Stimulated activated CD4-positive, alpha-beta T cell treated with anti-CD3 and anti-CD28 coated beads, Interleukin-2, amount 100 ng/mL, for 48 hours (primary cell): ENCODE data around the gene USP36.
"Not testable (repeated sequence)": the region's sequence is repeated elsewhere in the genome, so short reads cannot be mapped to it uniquely, and the experiment has no call there.

Experiments used
- DNase-seq, 2 donors: peaks; one replicate each; pipeline ENCODE4 v3.0.0-alpha.2; 2020

USP36 gene

GRCh38 chr17:78870621-78871020 lies 30.0 kb upstream of the USP36 start:
- DNase-seq = no peak

DNA sequence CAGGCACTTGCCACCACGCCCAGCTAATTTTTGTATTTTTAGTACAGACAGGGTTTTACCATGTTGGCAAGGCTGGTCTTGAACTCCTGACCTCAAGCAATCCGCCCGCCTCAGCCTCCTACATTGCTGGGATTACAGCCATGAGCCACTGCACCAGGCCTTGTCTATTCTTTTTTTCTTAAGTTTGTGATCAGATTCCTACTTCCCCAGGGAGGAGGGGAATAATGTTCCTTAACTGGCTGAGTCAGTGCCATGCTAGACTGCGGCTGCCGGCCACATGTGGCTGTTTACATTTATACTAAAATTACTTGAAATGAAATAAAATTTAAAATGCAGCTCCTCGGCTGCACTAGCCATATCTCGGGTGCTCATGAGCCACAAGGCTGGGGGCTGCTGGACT lies 27.8 kb upstream of the USP36 start:
- no peak for DNase-seq

DNA sequence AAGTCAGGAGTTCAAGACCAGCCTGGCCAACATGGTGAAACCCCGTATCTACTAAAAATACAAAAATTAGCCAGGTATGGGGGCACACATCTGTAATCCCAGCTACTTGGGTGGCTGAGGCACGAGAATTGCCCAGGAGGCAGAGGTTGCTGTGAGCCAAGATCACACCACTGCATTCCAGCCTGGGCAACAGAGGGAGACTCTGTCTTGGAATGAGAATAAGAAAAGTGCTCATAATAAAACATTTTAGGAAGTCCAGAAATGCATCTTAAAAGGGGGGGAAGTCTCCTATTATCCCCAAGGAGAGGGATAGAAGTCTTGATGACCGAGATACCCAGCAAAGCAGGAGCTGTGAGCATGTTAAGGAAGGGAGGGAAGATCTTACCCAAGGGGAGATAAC lies 26.4 kb upstream of the USP36 start:
- DNase-seq = not testable (repeated sequence)

DNA sequence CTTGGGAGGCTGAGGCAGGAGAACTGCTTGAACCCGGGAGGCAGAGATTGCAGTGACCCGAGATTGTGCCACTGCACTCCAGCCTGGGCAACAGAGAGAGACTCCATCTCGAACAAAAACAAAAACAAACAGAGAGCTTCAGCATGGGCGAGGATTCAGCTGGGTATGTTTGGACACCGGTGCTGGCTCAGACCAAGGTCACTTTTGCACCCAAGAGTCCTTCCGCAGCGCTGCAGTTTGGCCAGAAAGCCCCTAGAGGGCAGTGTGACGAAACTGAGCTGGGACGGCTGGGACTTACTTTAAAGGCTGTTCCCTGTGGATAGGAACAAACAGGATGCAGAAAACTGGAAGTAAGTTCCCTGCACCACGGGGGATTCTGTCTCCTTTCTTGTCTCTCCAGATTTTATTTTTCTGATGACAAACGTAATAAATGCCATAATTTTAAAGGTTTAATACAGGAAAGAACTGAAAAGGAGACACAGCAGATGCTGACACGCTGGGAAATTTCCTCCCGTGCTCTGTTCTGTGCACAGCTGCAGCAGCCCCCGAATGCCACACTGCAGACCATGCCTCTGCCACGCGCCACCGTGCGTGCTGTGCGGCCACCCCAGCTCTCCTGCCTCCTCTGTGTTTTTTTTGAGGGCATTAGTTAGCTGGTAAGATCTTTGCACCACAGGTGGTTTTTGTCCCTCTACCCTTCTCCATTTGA lies 25.2 kb upstream of the USP36 start:
- DNase-seq = peak; percentile 71 to 72

DNA sequence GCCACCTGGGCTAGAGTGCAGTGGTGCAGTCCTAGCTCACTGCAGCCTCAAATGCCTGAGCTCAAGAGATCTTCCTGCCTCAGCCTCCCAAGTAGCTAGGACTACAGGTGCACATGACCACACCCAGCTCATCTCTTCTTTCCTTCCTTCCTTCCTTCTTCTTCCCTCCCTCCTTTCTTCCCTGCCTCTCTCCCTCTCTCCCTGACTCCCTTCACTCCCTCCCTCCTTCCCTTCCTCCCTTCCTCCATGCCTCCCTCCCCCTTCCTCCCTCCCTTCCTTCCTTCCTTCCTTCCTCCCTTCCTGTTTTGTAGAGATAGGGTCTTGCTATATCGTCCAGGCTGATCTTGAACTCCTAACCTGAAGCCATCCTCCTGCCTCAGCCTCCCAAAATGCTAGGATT lies 23.5 kb upstream of the USP36 start:
- DNase-seq = no peak

- DNase-seq = no peak
These were observed 21.7 kb upstream of the USP36 start for GRCh38 chr17:78862073-78863023.

DNA sequence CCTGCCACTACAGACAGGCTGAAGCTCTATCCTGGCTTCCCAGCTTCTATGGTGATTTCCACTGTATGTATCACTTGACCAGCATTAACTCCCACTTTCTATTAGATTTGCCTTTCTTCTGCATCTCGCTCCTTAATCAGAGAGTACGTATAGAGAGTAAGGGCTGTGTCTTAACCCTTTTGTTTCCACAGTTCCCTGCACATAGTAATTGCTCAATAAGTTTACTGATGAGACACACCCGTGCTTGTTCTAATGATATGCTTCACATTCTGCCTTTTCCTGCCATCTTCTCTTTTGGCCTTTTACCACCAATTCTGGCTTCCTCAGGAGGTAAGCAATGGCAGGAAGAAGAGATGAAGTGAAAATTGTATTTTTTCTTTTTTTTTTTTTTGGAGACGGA lies 20.6 kb upstream of the USP36 start:
- no peak for DNase-seq

GRCh38 chr17:78859051-78859450 lies 18.4 kb upstream of the USP36 start:
- no peak for DNase-seq

DNA sequence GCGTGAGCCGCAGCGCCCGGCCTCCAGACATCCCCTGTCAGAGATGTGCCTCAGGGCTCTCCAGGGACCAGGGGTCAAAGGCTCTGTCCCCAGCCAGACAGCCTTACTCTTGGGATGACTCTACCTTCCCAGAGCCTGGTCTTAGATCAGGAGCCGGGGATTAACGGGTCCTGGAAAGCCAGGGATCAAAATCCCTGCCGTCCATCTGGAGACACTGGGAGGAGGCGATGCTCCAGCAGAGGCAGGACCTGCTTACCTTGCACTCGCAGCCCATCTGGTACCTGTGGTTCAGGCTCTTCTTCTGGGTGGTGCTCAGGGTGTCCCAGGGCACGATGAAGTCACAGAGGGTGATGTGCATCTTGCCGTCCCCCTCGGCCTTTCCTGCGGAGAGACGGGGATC lies 16.7 kb upstream of the USP36 start:
- no peak for DNase-seq

- no peak for DNase-seq
These were observed 15.0 kb upstream of the USP36 start for GRCh38 chr17:78855561-78856165.

- DNase-seq = no peak
These were observed 13.9 kb upstream of the USP36 start for GRCh38 chr17:78854508-78854907.

GRCh38 chr17:78853926-78854394 lies 13.3 kb upstream of the USP36 start:
- DNase-seq = no peak

- DNase-seq = no peak
These were observed 12.1 kb upstream of the USP36 start for GRCh38 chr17:78852709-78853121.

DNA sequence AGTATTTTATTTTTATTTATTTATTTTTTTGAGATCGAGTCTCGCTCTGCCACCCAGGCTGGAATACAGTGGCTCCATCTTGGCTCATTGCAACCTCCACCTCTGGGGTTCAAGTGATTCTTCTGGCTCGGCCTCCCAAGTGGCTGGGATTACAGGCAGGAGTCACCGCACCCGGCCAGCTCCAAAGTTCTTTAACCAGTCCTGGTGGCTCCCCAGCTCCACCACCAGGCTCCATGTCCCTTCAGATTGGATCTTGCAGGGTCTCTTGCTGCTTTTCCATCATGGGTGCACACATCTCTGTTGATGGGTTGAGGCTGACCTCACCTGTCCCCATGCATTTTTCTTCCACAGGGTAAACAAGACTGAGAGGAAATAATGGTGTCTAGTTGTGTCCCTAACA lies 8.4 kb upstream of the USP36 start:
- no peak for DNase-seq

- no peak for DNase-seq
These were observed 6.4 kb upstream of the USP36 start for GRCh38 chr17:78847052-78847451.

DNA sequence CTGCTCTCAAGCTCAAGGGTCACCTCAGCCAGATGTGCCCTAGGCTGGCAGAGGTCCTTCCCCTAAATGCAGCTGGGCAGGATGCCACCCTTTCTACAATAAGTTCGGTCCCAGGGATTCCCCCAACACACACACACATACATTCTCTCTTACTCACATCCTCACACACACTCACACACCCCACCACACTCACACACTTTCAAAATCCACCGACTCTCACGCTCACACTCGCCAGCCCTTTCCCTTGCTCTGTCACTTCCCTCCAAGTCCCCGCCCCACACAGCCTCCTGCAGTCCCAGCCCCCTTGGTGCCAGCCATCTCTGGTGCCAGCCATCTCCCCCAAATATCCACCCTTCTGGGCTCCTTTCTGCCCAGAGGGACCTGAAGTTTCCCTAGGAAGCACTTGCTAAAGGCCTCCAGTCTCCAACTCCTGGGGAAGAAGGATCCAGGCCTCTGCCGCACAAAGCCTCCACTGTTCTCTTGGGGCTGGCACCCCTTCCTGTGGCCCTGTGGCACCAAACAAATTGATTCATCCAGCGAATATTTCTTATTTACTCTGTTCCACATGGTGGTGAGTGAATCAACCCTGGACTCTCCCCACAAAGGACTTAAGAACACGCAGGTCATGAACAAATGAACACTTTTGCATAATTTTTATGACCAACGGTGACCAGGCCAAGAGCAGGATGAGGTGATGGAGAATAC lies 3.8 kb upstream of the USP36 start:
- DNase-seq = no peak

- peak; percentile 42 to 55 for DNase-seq
These were observed 2.4 kb upstream of the USP36 start for GRCh38 chr17:78842881-78843565.

DNA sequence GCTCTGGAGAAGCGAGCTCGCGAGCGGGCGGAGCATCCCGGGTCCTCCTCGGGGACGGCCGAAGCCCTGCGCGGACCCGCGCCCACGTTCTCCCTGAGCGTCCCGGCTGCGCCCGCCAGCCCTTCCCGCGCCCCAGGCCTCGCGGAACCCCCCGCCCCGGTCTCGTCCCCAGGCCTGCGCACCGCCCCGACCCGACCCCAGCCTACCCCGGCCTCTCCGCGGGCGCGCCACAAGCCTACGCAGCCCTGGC lies 159 bp downstream of the USP36 start:
- no peak for DNase-seq

DNA sequence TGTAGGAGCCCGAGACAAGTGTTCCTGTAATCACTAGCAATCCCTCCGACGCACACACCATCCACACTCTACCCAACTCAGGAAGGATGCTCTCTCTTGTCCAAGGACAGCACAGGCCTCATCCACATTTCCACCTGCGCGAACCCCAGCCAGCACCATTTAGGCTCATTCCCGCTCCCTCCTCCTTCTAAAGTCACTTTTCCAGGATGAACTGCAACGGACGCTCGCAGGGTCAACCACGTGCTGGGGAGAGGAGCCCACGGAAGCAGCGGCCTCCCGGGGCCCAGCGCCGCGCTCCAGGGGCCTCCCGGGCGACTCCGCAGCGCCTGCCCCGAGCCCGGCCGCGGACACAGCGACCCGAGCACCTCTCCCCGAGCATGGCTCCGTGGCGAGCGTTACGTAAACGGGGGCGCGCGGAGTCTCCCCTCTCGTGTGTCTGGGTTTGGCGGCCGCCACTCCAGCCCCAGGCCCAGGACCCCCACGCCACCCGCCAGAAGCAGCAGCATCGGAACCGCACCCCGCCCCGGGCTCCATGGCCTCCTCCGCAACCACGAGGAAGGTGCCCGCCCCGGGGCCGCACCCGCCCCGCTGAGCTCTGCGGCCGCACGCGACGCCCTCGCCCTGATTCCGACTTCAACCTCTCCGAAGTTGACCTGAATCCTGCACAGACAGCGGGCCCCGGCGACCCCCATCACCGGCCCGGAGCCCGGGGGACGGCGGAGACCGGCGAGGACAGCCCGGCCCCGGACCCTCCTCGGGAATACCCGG lies 668 bp downstream of the USP36 start:
- peak; percentile 37 to 42 for DNase-seq

- no peak for DNase-seq
These were observed 1.3 kb downstream of the USP36 start for GRCh38 chr17:78839235-78839761.

GRCh38 chr17:78838574-78839005 lies 2.0 kb downstream of the USP36 start:
- DNase-seq = no peak
